ENCODE results near the gene DOK3.

DOK3 gene

DNA sequence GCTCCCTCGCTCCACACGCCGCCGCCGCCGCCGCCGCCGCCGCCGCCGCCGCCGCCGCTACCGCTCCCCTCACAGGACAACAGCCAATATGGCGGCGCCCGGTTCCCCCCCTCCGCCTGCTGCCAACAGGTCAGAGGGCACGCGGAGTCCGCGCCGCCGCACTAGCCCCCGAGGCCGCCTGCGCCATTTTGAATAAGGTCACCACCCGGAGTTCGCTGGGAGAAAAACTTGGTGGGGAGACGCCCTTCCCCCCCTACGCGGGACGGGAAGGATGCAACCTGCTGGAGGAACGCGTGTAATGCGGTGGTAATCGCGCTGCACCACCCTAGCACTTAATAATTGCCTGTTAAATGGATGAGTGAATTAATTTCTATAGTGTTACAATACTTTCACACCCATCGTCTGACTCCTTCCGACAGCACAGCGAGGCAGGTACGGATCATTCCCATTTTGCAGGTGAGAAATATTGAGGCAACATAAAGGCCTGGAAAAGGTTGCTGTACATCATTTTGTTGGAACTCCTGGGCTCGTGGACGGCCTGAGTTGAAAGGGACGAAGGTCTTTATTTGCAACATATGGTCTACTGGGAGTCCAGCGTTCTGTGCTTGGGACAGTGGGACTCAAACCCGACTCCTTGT is 45.0 kb upstream of the DOK3 start, which contains the start of gene FAM193B:
TSS of gene FAM193B (minus strand) at position 90 of the 638 bp plus-strand sequence. CDS start 105 bp downstream, outside the sequence.
- peak within 1 kb of the TSS; percentile 64 for H3K27ac ChIP-seq
- DNase-seq, result peak; percentile 89
- H3K4me3 ChIP-seq (ENCODE audit: low read depth, low read length), result peak within 1 kb of the TSS; percentile 65
- H3K36me3 ChIP-seq, result peaks cover 10% of the 10 kb centered on the region
- TF ChIP-seq, protein P1, sequence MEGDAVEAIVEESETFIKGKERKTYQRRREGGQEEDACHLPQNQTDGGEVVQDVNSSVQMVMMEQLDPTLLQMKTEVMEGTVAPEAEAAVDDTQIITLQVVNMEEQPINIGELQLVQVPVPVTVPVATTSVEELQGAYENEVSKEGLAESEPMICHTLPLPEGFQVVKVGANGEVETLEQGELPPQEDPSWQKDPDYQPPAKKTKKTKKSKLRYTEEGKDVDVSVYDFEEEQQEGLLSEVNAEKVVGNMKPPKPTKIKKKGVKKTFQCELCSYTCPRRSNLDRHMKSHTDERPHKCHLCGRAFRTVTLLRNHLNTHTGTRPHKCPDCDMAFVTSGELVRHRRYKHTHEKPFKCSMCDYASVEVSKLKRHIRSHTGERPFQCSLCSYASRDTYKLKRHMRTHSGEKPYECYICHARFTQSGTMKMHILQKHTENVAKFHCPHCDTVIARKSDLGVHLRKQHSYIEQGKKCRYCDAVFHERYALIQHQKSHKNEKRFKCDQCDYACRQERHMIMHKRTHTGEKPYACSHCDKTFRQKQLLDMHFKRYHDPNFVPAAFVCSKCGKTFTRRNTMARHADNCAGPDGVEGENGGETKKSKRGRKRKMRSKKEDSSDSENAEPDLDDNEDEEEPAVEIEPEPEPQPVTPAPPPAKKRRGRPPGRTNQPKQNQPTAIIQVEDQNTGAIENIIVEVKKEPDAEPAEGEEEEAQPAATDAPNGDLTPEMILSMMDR (IDR thresholded peaks at IDR 0.05; ENCODE audit: low read depth, low read length), result no peak
- no peaks in the 10 kb centered on the region for H3K9me3 ChIP-seq (ENCODE audit: severe bottlenecking)
- no peaks in the 10 kb centered on the region for H3K27me3 ChIP-seq (ENCODE audit: insufficient read depth, low read depth, severe bottlenecking)

DNA sequence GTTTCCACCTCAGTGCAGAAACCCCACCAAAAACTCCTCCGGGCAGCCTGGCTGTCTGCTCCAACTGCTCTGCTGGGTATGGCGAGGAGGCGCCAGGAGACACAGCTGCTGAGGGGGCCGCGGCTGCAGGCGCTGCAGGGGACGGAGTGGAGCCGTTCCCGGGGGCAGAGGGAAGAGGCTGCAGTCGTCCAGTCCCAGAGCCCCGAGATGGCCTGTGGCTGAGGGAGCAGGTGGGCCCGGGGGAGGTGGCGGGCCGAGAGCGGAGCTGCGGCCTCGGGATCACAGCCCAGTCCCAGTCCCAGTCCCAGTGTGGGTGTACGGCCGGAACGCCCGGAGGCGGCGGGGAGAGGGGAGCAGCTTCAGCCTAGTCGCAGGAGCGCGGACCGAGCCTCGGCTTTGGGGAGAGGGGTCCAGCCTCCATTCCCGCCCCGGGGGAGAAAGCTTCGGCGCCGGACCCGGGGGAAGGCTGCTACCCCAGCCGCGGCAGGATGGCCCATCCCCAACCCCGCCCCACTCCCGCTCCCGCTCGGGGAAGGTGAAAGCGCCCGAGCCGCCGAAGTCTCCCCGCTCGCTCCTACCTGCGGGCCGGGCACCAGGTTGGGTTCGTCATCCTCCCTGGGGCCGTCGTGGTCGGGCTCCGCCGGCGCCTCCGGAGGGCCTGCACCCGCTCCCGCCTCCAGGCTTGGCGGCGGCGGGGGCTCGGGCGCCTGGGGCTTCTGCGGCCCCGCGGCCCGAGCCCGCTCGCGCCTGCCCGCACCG is 44.2 kb upstream of the DOK3 start:
- Histone ChIP-seq H3K9me3 (ENCODE audit: severe bottlenecking) (no peaks in the 10 kb centered on the region), H3K27me3 (ENCODE audit: insufficient read depth, low read depth, severe bottlenecking) (no peaks in the 10 kb centered on the region), H3K36me3 (peaks cover 10% of the 10 kb centered on the region), H3K27ac (peak overlapping the region; percentile 64), H3K4me3 (ENCODE audit: low read depth, low read length) (peak overlapping the region; percentile 65)
- TF ChIP-seq, protein P1 (IDR thresholded peaks at IDR 0.05; ENCODE audit: low read depth, low read length), result no peak
- peak; percentile 8 for DNase-seq

DNA sequence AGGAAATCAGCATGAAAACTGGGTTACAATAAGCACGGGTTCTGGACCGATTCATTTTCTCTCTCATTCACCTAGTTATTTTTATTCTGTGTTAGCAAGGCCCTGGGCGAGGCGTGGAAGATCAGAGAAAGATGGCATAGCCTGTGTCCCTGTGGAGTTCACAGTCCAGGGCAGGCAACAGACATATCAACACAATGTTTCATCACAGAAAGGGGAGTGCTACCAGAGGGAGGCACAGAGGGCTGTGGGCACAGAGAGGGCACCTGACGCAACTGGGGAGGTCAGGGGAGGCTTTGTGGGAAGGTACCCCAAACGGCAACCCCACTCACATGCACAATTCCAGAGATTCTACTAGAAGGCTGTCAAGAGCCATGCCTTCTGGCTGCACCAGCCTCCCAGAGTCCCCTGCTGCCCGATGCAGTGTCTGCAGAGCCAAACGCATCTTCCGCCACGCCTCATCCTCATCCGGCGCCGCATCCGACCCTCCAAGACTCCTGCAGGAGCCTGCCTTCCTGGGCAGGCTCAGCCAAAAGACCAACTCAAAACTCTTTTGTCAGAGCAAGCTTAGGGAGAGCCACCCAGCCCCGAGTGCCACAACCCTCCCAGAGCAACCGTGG is 43.3 kb upstream of the DOK3 start:
- DNase-seq, result no peak
- TF ChIP-seq, protein P1 (IDR thresholded peaks at IDR 0.05; ENCODE audit: low read depth, low read length), result no peak
- H3K27ac ChIP-seq, result no peak overlapping the region
- H3K27me3 ChIP-seq (ENCODE audit: insufficient read depth, low read depth, severe bottlenecking), result no peaks in the 10 kb centered on the region
- H3K36me3 ChIP-seq, result peaks cover 10% of the 10 kb centered on the region
- no peaks in the 10 kb centered on the region for H3K9me3 ChIP-seq (ENCODE audit: severe bottlenecking)
- peak overlapping the region; percentile 65 for H3K4me3 ChIP-seq (ENCODE audit: low read depth, low read length)

DNA sequence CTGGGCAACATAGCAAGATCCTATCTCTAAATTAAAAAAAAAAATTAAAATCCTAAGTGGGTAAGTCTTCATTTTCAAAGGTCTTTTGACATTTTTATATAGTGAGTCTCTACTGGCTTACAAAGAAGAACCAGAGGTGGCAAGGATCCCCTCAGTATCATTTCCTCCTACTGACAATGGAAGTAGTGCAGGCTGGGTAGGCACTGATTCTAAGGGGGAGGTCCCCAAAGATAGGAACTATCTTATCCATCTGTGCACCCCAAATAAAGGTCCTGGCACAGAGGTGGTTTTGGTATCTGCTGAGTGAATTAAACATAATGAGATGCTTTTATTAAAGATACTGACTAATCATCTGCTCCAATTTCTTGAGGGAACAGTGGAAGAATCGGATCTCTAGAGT is 40.5 kb upstream of the DOK3 start:
- no peaks in the 10 kb centered on the region for H3K9me3 ChIP-seq (ENCODE audit: severe bottlenecking)
- DNase-seq, result no peak
- H3K36me3 ChIP-seq, result peaks cover 10% of the 10 kb centered on the region
- H3K27ac ChIP-seq, result no peak overlapping the region
- no peak overlapping the region for H3K4me3 ChIP-seq (ENCODE audit: low read depth, low read length)
- H3K27me3 ChIP-seq (ENCODE audit: insufficient read depth, low read depth, severe bottlenecking), result no peaks in the 10 kb centered on the region
- TF ChIP-seq, protein P1 (IDR thresholded peaks at IDR 0.05; ENCODE audit: low read depth, low read length), result no peak

DNA sequence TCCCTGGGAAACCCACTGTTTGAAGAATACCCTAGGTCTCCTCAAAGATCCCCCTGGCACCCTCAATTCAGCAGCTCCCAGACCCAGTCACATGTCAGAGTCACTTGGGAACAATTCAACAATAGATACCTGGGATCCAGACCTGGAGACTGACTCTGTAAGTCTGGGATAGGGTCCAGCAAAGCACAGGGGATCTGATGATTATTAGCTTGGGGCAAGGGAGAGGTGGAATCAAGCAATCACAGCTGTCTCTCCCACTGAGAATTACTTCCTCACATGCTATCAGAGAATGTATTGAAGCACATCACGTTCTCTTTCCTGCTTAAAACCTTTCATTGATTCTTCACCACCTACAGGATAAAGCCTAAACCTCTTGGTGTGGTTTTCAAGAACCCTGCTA is 38.9 kb upstream of the DOK3 start:
- Histone ChIP-seq H3K27ac (no peak overlapping the region), H3K9me3 (ENCODE audit: severe bottlenecking) (no peaks in the 10 kb centered on the region), H3K4me3 (ENCODE audit: low read depth, low read length) (no peak overlapping the region), H3K27me3 (ENCODE audit: insufficient read depth, low read depth, severe bottlenecking) (no peaks in the 10 kb centered on the region), H3K36me3 (peaks cover 10% of the 10 kb centered on the region)
- DNase-seq, result no peak
- TF ChIP-seq, protein P1 (IDR thresholded peaks at IDR 0.05; ENCODE audit: low read depth, low read length), result no peak

Measured in WERI-Rb-1 (cell line).